Kidney (tissue), 14 donors: ENCODE measurements around the gene NOX5. TPM values are rescaled to one million over a fixed set of nuclear protein-coding genes. Genes with fewer than 3 reads are reported as not detected.

ENCODE experiments used
- DNase-seq, 5 donors: peaks; one replicate each; pipeline ENCODE4 v3.0.0-alpha.2; 2013 to 2020
- FAIRE-seq: peaks from 2 replicates; lab custom pipeline; 2012; peaks lifted over from hg19 to GRCh38; lab: Jason Lieb, UNC
- H3K27ac ChIP-seq, 2 donors: one replicate each; pipeline ENCODE4 v1.7.0; 2013; ENCODE audit warnings: low read depth in 2 of 2, low read length in 2 of 2, inconsistent platforms in 1 of 2
- H3K27me3 ChIP-seq: one replicate; pipeline ENCODE4 v1.7.1; 2013; ENCODE audit warnings: low read length, inconsistent platforms; ENCODE audit not compliant: control insufficient read depth, insufficient read depth
- H3K36me3 ChIP-seq, 3 donors: one replicate each; pipeline versions ENCODE4 v1.7.0 to v1.7.1; 2013; ENCODE audit warnings: low read length in 3 of 3, control low read depth in 1 of 3, inconsistent platforms in 1 of 3; ENCODE audit not compliant: insufficient read depth in 3 of 3, control insufficient read depth in 2 of 3
- H3K4me1 ChIP-seq, 3 donors: one replicate each; pipeline versions ENCODE4 v1.7.0 to v1.7.1; 2013; ENCODE audit warnings: low read length in 3 of 3, inconsistent platforms in 1 of 3, low read depth in 1 of 3; ENCODE audit not compliant: control insufficient read depth in 2 of 3, insufficient read depth in 2 of 3
- H3K4me3 ChIP-seq, 3 donors: one replicate each; pipeline versions ENCODE4 v1.7.0 to v1.8.1; 2013; ENCODE audit warnings: low read length in 3 of 3, control low read depth in 1 of 3, inconsistent platforms in 1 of 3
- H3K9ac ChIP-seq, 3 donors: one replicate each; pipeline versions ENCODE4 v1.7.0 to v1.7.1; 2013; ENCODE audit warnings: low read length in 3 of 3, control low read depth in 1 of 3, inconsistent platforms in 1 of 3
- H3K9me3 ChIP-seq, 3 donors: one replicate each; pipeline versions ENCODE4 v1.7.0 to v1.7.1; 2013; ENCODE audit warnings: low read length in 3 of 3, control low read depth in 1 of 3, inconsistent platforms in 1 of 3; ENCODE audit not compliant: control insufficient read depth in 2 of 3, insufficient read depth in 1 of 3
- CTCF ChIP-seq: IDR thresholded peaks from 3 replicates; pipeline ENCODE4 v1.5.1; 2012; ENCODE audit warnings: mild to moderate bottlenecking, moderate library complexity, borderline replicate concordance; ENCODE audit not compliant: insufficient read depth; ENCODE audit errors: extremely low read depth
- intact Hi-C: fragments of 100-400 bp; cut with DNase I; formaldehyde crosslinking; loops from one replicate; pipeline ENCODE4 v1.11.1; 2022
- polyA plus RNA-seq: library from polyadenylated mRNA; stranded (reverse); fragments of 350-450 nt; fragmentation: Illumina TruSeq; extraction: RNeasy Lipid Tissue Mini Kit (QIAGEN cat#74804); gene quantifications from one replicate; pipeline ENCODE4 v1.2.3, GENCODE V29; 2014; ENCODE audit warnings: low read depth, low replicate concordance; ENCODE audit not compliant: insufficient read depth
- total RNA-seq: library from RNA; stranded (reverse); fragmentation: NEBNext Ultra II Directional; extraction: Animal tissue kit (Norgen Biotek cat#: 25700); gene quantifications from one replicate; pipeline ENCODE4 v1.2.1, GENCODE V29; 2021
- donor health status: control.
- donor health status: control.
- donor health status: control.
- donor health status: control.
- donor health status: control.
- donor health status: DM: yes; HTN: yes; CAD: no.
- donor health status: Normal renal cell carcinoma (clear cell type).

The NOX5 gene
- total and polyA plus RNA-seq, 2 donors from 2014 or later, result 0.19 to 0.60 TPM

DNA sequence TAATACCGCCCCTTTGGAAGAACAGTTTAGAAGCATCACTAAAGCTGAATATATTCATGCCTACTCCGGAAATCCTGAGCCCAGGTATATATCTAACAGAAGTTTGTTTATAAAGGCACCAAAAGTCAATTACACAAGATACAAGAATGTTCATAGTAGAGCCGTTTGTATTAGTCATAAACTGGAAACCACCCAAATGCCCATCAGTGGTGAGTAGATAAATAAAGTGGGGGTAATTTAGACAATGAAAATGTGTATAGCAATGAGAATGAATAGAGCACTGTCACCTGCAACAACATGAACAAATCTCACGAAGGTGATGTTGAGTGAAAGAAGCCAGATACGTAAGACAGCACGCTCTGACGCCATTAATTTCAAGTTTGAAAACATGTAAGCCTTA, 77.7 kb downstream of the NOX5 start:
- H3K27me3 ChIP-seq, result no peaks in the 10 kb centered on the region
- DNase-seq (no peak), FAIRE-seq (no peak)
- H3K9me3 ChIP-seq, result no peaks in the 10 kb centered on the region
- intact Hi-C loops, result no loop called here
- no peak overlapping the region for H3K4me3 ChIP-seq
- H3K36me3 ChIP-seq, result no peaks in the 10 kb centered on the region
- no peak overlapping the region for H3K9ac ChIP-seq
- peaks cover 0 to 3% (median 0%) of the 10 kb centered on the region in 3 donors for H3K4me1 ChIP-seq
- TF ChIP-seq CTCF, result no peak
- no peak overlapping the region for H3K27ac ChIP-seq

GRCh38 chr15:69093127-69093526, 78.6 kb downstream of the NOX5 start:
- no peaks in the 10 kb centered on the region for H3K36me3 ChIP-seq
- H3K4me1 ChIP-seq, result peaks cover 0 to under 1% (median 0%) of the 10 kb centered on the region in 3 donors
- TF ChIP-seq CTCF, result no peak
- H3K4me3 ChIP-seq, result no peak overlapping the region
- no peaks in the 10 kb centered on the region for H3K9me3 ChIP-seq
- H3K27ac ChIP-seq, result no peak overlapping the region
- H3K9ac ChIP-seq, result no peak overlapping the region
- H3K27me3 ChIP-seq, result no peaks in the 10 kb centered on the region
- peak in 1 of 5 donors; percentile 45 for DNase-seq
- no peak for FAIRE-seq
- intact Hi-C loops, result no loop called here

DNA sequence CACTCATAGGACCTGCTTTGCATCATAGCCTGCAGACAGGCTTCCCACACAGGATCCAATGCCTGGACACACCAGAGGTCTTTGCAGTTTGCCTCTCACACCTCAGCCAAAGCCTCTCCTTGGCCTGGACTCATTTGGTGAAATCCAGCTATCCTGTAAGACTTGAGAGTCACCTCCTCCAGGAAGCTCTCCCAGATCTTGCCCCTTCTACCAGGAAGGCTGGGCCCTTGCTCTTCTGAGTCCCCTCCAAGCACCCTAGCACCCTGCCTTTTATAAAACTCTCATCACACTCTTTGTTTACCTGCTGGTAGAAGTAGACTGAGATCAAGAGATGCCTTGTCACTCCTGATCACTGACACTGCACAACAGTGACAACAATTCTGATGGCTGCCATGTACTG, 79.1 kb downstream of the NOX5 start:
- Histone ChIP-seq H3K36me3 (no peaks in the 10 kb centered on the region), H3K9ac (no peak overlapping the region), H3K4me1 (no peaks in the 10 kb centered on the region), H3K27ac (no peak overlapping the region), H3K4me3 (no peak overlapping the region), H3K27me3 (no peaks in the 10 kb centered on the region), H3K9me3 (no peaks in the 10 kb centered on the region)
- DNase-seq (no peak), FAIRE-seq (no peak)
- no peak for TF ChIP-seq CTCF
- intact Hi-C loops, result no loop called here
